HL-60 (cell line): ENCODE results near the gene DGCR8.

Experiments used
- GABPA ChIP-seq: IDR thresholded peaks from 2 replicates; pipeline ENCODE4 v1.6.1; 2012; ENCODE audit warnings: low read depth
- POLR2AphosphoS5 ChIP-seq: IDR thresholded peaks from 2 replicates; pipeline ENCODE4 v1.6.1; 2012; ENCODE audit warnings: low read depth
- REST ChIP-seq: IDR thresholded peaks from 2 replicates; pipeline ENCODE4 v1.6.1; 2012; ENCODE audit warnings: low read depth; ENCODE audit not compliant: insufficient replicate concordance
- TF ChIP-seq, protein P1 (sequence below): IDR thresholded peaks from one replicate; pipeline ENCODE4 v1.5.1; 2011; ENCODE audit warnings: low read length, control low read depth, inconsistent platforms; ENCODE audit not compliant: insufficient read depth

GRCh38 chr22:20150381-20151275 is 70.6 kb downstream of the DGCR8 start, which contains the start of gene CCDC188:
- TF ChIP-seq, protein P1, sequence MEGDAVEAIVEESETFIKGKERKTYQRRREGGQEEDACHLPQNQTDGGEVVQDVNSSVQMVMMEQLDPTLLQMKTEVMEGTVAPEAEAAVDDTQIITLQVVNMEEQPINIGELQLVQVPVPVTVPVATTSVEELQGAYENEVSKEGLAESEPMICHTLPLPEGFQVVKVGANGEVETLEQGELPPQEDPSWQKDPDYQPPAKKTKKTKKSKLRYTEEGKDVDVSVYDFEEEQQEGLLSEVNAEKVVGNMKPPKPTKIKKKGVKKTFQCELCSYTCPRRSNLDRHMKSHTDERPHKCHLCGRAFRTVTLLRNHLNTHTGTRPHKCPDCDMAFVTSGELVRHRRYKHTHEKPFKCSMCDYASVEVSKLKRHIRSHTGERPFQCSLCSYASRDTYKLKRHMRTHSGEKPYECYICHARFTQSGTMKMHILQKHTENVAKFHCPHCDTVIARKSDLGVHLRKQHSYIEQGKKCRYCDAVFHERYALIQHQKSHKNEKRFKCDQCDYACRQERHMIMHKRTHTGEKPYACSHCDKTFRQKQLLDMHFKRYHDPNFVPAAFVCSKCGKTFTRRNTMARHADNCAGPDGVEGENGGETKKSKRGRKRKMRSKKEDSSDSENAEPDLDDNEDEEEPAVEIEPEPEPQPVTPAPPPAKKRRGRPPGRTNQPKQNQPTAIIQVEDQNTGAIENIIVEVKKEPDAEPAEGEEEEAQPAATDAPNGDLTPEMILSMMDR = no peak
- no peak for TF ChIP-seq REST
- no peak for TF ChIP-seq POLR2AphosphoS5
- TF ChIP-seq GABPA = no peak
